GM03348 (cell line): Measurements from ENCODE around the gene TNF.
A peak's percentile ranks its signal among the peaks of the same experiment; 100 is the strongest.
"Not testable (repeated sequence)": the region's sequence is repeated elsewhere in the genome, so short reads cannot be mapped to it uniquely, and the experiment has no call there.

Experiments used
- DNase-seq: peaks from one replicate; pipeline ENCODE4 v3.0.0; 2012; ENCODE audit warnings: low spot score

The TNF gene

GRCh38 chr6:31588871-31589650 lies 13.7 kb downstream of the TNF start:
- no peak for DNase-seq

DNA sequence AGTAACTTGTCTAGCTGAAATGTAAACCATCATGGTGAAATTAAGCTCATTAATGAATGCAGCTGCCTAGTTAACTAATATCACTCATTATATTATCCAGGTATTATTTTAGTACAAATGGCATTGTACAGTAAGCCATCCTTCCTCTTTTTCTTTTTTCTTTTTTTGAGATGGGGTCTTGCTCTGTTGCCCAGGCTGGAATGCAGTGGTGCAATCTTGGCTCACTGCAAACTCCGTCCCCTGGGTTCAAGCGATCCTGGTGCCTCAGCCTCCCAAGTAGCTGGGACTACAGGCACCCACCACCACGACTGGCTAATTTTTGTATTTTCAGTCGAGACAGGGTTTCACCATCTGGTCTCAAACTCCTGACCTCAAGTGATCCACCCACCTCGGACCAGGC lies 15.3 kb downstream of the TNF start:
- DNase-seq, result not testable (repeated sequence)

DNA sequence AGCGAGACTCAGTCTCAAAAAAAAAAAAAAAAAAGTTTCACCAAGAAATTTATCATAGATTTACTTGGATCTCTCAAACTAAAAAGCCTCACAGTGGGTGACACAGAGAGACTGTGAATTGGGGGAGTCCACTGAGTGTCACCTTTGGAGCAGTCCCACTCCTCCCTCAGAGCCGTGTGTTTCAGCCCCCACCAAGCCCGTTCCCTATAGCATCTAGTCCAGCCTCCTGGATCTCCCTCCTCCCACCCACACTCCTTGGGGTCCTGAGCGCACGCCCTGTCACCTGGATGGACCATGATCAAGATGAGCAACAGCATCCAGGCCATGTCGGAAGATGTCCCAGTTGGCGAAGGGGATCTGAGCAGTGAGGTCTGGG lies 17.0 kb downstream of the TNF start:
- DNase-seq, result no peak

GRCh38 chr6:31597006-31597405 lies 21.6 kb downstream of the TNF start:
- DNase-seq, result no peak

GRCh38 chr6:31607317-31607716 lies 32.0 kb downstream of the TNF start:
- no peak for DNase-seq

DNA sequence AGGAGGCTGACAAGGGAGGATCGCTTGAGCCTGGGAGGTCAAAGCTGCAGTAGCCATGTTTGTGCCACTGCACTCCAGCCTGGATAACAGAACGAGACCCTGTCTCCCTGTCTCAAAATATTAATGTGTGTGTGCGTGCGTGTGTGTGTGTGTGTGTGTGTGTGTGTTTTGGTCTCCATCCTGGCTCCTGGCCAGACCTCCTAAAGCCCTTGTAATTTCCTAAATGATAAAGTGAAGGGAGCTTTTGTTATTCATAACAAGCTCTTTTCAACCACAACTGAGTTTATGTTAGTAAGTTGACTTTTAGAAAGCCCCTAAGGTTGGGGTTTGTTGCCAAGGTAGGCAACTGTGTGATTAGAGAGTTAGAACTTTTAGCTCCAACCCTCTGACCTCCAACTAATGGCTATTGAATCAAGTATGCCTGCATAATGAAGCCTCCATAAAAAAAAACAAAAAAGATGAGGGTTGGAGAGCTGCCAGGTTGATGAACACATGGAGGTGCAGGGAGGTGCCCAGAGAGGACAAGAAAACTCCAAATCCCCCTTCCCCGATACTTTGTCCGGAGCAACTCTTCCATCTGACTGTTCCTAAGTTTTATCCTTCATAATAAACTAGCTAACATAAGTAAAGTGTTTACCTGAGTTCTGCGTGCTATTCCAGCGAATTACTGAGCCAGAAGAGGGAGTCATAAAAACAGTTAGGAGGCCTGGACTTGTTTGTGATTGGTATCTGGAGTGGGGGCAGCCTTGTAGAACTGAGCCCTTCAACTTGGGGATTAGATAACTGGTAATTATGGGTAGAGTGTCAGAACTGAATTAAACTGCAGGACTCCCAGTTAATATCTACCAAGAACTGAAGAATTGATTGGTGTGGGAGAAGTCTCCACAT lies 34.4 kb downstream of the TNF start:
- no peak for DNase-seq

GRCh38 chr6:31610968-31611367 lies 35.6 kb downstream of the TNF start:
- DNase-seq, result peak; percentile 26

- no peak for DNase-seq
Measured at GRCh38 chr6:31614075-31614619, 38.8 kb downstream of the TNF start.

DNA sequence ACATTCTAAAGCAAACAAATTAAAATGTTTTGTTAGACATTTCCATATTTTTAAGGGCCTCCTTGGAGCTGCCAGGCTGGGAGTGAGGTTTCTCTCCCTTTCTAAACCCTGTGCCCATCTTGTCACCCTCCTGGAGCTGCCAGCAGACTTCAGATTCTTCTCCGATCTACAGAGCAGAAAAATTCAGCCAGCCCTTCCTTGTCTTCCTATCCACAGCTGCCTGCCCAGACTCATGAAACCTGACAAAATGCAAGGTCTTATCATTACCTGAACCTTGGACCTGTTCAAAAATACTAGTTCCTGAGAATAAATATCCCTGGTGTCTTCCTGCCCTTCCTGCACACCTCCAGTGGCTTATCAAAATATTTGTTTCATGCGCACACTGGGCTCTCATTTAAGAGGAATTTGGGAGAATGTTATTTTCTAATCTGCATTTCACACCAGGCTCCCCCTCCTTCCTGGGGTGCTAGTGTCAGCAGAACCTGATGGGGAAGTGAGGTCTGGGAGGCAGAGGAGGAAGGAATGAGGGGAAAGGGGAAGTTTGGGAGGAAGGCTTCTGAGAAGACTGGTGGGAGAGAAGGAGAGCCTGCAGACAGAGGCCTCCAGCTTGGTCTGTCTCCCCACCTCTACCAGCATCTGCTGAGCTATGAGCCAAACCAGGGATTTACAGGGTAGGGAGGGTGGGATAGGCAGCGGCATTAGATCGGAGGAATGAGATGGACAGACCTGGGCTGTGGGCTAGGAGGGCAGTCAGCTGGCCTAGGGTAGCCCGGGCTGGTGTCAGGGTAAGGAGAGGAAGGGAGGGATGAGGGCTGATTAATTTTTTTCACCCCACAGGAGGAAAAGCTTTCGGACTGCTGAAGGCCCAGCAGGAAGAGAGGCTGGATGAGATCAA lies 39.6 kb downstream of the TNF start, which contains the start of gene AIF1:
Gene AIF1, plus strand, starts transcription at position 551 of the 895 bp plus-strand sequence. Its CDS starts 96 bp downstream, at position 647.
- DNase-seq, result no peak

DNA sequence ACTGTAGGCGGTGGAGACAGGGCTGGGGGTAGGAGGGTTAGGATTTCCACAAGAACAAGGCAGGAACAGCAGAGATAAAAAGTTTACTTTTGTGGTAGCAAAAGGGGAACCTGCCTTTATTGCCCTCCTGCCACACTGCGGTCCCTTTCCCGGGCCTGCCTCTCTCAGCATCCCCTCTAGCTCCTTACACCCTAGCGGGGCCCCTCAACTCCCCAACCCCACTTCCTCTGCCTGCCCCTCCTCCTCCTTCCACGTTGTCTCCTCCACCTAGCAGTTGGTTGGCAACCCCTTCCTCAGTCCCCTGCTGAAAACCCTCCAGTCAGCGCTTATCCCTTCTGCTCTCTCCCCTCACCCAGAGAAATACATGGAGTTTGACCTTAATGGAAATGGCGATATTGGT lies 40.4 kb downstream of the TNF start:
- no peak for DNase-seq

GRCh38 chr6:31617010-31617409 lies 41.6 kb downstream of the TNF start:
- no peak for DNase-seq

- DNase-seq, result peak; percentile 97
Measured at GRCh38 chr6:31619805-31620585, 44.6 kb downstream of the TNF start.

GRCh38 chr6:31620586-31621319 lies 45.4 kb downstream of the TNF start, which contains the start of gene PRRC2A:
TSS of gene PRRC2A (plus strand) at chr6:31620715. CDS start at chr6:31622790, 2,075 bp downstream.
- DNase-seq, result peak; percentile 87

GRCh38 chr6:31621320-31621939 lies 46.1 kb downstream of the TNF start:
- no peak for DNase-seq

GRCh38 chr6:31621991-31622390 lies 46.6 kb downstream of the TNF start:
- peak; percentile 40 for DNase-seq

- no peak for DNase-seq
Measured at GRCh38 chr6:31622684-31623091, 47.3 kb downstream of the TNF start.

DNA sequence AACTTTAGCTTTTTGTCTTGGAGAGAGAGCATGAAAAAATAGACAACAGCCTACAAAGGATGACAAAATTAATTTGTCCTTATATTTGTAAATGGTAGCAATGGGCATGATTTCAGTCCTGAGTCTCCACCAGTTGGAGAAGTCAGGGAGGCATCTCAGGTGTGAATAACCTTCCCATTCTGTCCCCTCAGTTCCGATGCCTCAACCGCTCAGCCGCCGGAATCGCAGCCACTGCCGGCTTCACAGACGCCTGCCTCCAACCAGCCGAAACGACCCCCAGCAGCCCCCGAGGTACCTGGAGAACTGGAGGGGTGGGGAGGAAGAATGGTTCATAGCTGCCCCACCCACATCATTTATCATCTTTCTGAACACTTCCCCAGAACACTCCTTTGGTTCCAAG lies 48.7 kb downstream of the TNF start:
- DNase-seq, result no peak

- DNase-seq, result no peak
Measured at GRCh38 chr6:31626952-31627351, 51.6 kb downstream of the TNF start.

DNA sequence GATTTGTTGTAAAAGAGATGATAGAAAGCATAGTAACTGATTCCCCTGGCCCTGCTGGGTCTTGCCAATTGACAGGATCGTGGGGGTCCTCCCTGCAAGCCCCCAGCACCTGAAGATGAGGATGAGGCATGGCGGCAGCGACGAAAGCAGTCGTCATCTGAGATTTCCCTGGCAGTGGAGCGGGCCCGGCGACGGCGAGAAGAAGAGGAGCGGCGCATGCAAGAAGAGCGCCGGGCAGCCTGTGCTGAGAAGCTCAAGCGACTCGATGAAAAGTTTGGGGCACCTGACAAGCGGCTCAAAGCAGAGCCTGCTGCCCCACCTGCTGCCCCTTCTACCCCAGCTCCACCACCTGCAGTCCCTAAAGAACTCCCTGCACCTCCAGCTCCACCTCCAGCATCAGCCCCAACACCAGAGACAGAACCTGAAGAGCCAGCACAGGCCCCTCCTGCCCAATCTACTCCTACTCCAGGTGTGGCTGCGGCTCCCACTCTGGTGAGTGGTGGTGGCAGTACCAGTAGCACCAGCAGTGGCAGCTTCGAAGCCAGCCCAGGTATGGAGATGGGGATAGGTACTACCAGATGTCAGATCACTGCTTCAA lies 52.4 kb downstream of the TNF start:
- DNase-seq, result no peak
